ENCODE data around the gene HIC1. TPM values are rescaled to one million over a fixed set of nuclear protein-coding genes. Genes with fewer than 3 reads are reported as not detected.

Gene HIC1
- total and polyA plus RNA-seq, 2 experiments from 2014 or later: 9.4 to 10.2 TPM

DNA sequence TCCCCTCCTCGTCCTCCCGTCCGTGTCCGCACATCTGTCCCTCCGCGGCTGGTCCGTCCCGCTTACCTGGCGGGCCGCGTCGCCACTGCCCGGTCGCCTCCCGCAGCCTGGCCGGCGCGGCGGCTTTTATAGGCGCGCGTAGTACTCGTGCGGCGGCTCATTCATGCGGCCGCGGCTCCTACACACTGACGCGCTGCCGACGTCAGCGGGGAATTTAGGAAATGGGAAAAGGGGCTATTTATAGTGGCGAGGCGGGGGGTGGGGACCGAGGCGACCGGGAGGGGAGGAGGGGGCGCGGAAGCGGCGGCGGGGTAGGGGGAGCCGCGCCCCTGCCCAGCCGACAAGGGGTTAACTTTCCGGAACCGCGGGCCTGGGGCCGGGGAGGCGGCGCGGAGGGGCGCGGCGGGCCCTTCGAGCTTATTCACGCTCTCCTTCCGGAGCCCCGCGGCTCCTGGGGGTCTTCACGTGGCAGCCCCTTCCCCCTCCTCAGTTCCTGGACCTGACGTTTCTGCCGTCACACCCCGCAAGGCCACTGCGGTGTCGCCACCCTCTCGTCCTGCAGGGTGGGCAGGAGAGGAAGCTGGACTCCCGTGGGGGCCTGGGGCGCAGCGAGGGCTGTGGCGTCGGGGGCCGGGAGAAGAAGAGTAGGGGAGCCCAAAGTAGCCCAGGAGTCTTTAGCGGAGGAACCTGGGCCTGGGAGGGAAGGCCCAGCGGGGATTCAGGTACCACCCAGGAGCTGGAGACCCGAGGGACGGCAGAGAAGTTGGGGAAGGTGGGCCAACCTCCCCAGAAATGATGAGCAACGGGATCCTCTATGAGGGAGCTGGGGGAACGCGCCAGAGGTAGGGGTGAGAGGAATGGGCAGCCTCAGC is 3.6 kb upstream of the HIC1 start:
- Histone ChIP-seq H3K36me3 (replicated peaks; ENCODE audit: insufficient read depth, low read depth) (no peaks in the 10 kb centered on the region), H3K9me3 (ENCODE audit: low read depth) (no peaks in the 10 kb centered on the region), H3K27me3 (peaks cover 36% of the 10 kb centered on the region), H4K20me1 (ENCODE audit: insufficient read depth, poor library complexity, severe bottlenecking) (peaks cover under 1% of the 10 kb centered on the region), H3K4me2 (peak overlapping the region; percentile 92), H2AFZ (no peak overlapping the region), H3K9me2 (replicated peaks; ENCODE audit: insufficient read depth) (no peaks in the 10 kb centered on the region), H3K27ac (no peak overlapping the region), H3K4me1 (ENCODE audit: insufficient read depth) (peaks cover 38% of the 10 kb centered on the region), H3K79me2 (peaks cover under 1% of the 10 kb centered on the region), H3K4me3 (peak overlapping the region; percentile 72)
- TF ChIP-seq EZH2 (IDR thresholded peaks at IDR 0.05; ENCODE audit: borderline replicate concordance): peak; percentile 63
- no peak for TF ChIP-seq EZH2phosphoT487 (IDR thresholded peaks at IDR 0.05; ENCODE audit: low read depth, severe bottlenecking, unreplicated experiment)
- DNase-seq (ENCODE audit: low spot score): peak; percentile 72
- WGBS (ENCODE audit: low lambda C conversion rate, missing lambda C conversion rate): 13% methylated on average over 35 of the region's 81 CpGs

DNA sequence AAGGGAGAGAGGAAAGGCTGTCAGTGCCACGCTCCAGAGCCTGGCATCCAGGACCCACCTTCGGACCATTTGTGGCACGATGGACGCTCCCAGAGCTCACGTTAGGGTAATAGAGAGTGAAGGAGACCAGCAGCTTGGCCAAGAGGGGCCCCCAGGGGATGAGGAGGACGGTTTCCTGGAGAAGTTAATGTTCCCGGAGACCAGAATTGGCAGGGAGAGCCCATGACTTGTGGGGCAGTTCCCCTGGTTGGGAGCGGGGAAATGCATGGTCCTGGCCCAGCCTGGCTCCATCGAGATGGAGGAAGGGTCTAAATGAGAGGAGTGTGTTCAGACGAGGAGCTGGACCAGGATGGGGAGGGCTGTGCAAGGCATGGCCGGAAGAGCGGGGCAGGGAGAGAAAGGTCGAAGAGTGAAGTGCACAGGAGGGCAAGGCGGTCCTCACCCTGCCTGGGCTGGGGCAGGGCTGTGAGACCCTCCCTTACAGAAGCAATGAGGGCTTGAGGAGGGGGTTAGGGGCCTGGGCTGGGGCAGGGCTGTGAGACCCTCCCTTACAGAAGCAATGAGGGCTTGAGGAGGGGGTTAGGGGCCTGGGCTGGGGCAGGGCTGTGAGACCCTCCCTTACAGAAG is 2.9 kb upstream of the HIC1 start:
- no peak for DNase-seq (ENCODE audit: low spot score)
- peaks cover 4% of the 10 kb centered on the region for H3K79me2 ChIP-seq
- peaks cover 44% of the 10 kb centered on the region for H3K4me1 ChIP-seq (ENCODE audit: insufficient read depth)
- 67% methylated on average over 14 of the region's 14 CpGs for WGBS (ENCODE audit: low lambda C conversion rate, missing lambda C conversion rate)
- TF ChIP-seq, protein P1, sequence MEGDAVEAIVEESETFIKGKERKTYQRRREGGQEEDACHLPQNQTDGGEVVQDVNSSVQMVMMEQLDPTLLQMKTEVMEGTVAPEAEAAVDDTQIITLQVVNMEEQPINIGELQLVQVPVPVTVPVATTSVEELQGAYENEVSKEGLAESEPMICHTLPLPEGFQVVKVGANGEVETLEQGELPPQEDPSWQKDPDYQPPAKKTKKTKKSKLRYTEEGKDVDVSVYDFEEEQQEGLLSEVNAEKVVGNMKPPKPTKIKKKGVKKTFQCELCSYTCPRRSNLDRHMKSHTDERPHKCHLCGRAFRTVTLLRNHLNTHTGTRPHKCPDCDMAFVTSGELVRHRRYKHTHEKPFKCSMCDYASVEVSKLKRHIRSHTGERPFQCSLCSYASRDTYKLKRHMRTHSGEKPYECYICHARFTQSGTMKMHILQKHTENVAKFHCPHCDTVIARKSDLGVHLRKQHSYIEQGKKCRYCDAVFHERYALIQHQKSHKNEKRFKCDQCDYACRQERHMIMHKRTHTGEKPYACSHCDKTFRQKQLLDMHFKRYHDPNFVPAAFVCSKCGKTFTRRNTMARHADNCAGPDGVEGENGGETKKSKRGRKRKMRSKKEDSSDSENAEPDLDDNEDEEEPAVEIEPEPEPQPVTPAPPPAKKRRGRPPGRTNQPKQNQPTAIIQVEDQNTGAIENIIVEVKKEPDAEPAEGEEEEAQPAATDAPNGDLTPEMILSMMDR (IDR thresholded peaks at IDR 0.05; ENCODE audit: poor library complexity): no peak
- no peak for TF ChIP-seq EZH2 (IDR thresholded peaks at IDR 0.05; ENCODE audit: borderline replicate concordance)
- no peak for TF ChIP-seq EZH2phosphoT487 (IDR thresholded peaks at IDR 0.05; ENCODE audit: low read depth, severe bottlenecking, unreplicated experiment)
- peaks cover 40% of the 10 kb centered on the region for H3K27me3 ChIP-seq
- H3K4me2 ChIP-seq: no peak overlapping the region
- H2AFZ ChIP-seq: no peak overlapping the region
- no peak overlapping the region for H3K27ac ChIP-seq
- H3K9me3 ChIP-seq (ENCODE audit: low read depth): no peaks in the 10 kb centered on the region
- no peak overlapping the region for H3K4me3 ChIP-seq
- H3K36me3 ChIP-seq (replicated peaks; ENCODE audit: insufficient read depth, low read depth): no peaks in the 10 kb centered on the region
- H4K20me1 ChIP-seq (ENCODE audit: insufficient read depth, poor library complexity, severe bottlenecking): peaks cover 4% of the 10 kb centered on the region
- no peaks in the 10 kb centered on the region for H3K9me2 ChIP-seq (replicated peaks; ENCODE audit: insufficient read depth)

- Histone ChIP-seq H3K9me3 (ENCODE audit: low read depth) (no peaks in the 10 kb centered on the region), H4K20me1 (ENCODE audit: insufficient read depth, poor library complexity, severe bottlenecking) (peaks cover 4% of the 10 kb centered on the region), H3K4me2 (peak overlapping the region; percentile 99), H3K79me2 (peaks cover 4% of the 10 kb centered on the region), H3K36me3 (replicated peaks; ENCODE audit: insufficient read depth, low read depth) (no peaks in the 10 kb centered on the region), H3K4me3 (peak overlapping the region; percentile 1), H3K27me3 (peaks cover 48% of the 10 kb centered on the region), H3K9me2 (replicated peaks; ENCODE audit: insufficient read depth) (no peaks in the 10 kb centered on the region), H3K4me1 (ENCODE audit: insufficient read depth) (peaks cover 42% of the 10 kb centered on the region), H3K27ac (peak overlapping the region; percentile 40), H2AFZ (no peak overlapping the region)
- TF ChIP-seq EZH2 (IDR thresholded peaks at IDR 0.05; ENCODE audit: borderline replicate concordance) (no peak), EZH2phosphoT487 (IDR thresholded peaks at IDR 0.05; ENCODE audit: low read depth, severe bottlenecking, unreplicated experiment) (no peak)
- TF ChIP-seq, protein P1 (IDR thresholded peaks at IDR 0.05; ENCODE audit: poor library complexity): peak; percentile 56
- 13% methylated on average over 61 of the region's 84 CpGs for WGBS (ENCODE audit: low lambda C conversion rate, missing lambda C conversion rate)
- DNase-seq (ENCODE audit: low spot score): peak; percentile 86
These were observed 1.3 kb upstream of the HIC1 start for GRCh38 chr17:2053380-2054261.
